NCI-H1105 (cell line): ENCODE data around the gene SPRR5.

Experiments
- DNase-seq: peaks from one replicate; lab custom pipeline; 2025; lab: John Stamatoyannopoulos, UW

Gene SPRR5

DNA sequence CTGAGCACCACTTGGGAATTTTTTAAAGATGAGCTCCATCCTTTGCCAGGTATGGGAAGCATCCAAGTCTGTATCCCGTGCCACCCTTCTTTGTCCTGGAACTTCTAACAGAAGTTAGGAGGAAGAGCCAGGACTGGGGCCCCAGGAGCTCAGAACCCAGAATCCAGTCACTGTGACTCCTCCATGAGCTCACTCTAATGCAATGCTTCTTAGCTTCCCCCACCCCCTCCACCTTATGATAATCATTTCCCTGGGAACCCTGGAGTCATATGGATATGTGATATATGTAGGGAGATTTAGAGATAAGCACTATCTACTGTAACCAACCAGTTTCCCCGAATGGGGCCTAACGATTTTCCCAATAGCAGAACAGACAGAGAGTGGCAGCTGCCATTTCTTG, 758 bp upstream of the SPRR5 start:
- DNase-seq = no peak

- DNase-seq = no peak
Measured at GRCh38 chr1:152951711-152952110, 4.7 kb downstream of the SPRR5 start.

DNA sequence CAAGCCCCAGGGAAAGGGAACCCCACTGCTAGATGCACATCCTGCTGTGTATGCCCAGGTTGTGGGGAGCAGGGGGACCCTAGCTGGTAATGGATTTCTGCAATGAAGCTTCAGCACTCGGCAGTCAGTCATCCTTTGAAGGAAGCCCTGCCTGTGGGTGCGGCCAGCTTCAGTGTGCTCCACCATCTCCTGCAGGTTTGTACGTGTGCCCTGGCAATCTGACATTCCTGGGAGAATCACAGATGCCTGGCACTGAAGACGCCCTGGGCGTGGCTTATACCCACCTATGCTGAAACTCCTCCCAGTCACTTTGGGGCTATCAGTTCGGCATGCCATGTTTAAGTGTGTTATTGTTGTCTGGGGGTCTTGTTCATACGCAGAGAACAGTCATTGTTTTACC, 6.8 kb downstream of the SPRR5 start:
- no peak for DNase-seq

GRCh38 chr1:152954436-152954835, 7.4 kb downstream of the SPRR5 start:
- DNase-seq = no peak

GRCh38 chr1:152957561-152957960, 10.6 kb downstream of the SPRR5 start:
- DNase-seq = no peak

DNA sequence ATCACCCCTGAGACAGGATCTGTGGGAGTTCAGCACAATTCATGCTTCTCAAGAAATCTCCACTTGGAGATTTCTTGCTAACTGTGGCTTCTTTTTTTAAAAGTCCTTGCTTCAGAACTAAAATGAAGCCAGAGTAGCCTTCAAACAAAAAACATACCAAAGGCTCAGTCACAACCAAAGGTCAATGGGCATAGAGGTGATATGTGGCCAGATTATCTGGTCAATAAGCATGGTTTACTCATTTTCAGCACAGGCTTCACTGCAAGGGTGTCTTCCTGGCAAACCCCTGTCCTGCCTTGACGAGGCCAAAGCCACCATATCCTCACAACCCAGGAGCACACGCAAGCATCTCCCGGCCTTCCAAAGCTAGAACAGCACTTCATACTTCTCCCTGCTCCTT, 12.3 kb downstream of the SPRR5 start:
- no peak for DNase-seq

DNA sequence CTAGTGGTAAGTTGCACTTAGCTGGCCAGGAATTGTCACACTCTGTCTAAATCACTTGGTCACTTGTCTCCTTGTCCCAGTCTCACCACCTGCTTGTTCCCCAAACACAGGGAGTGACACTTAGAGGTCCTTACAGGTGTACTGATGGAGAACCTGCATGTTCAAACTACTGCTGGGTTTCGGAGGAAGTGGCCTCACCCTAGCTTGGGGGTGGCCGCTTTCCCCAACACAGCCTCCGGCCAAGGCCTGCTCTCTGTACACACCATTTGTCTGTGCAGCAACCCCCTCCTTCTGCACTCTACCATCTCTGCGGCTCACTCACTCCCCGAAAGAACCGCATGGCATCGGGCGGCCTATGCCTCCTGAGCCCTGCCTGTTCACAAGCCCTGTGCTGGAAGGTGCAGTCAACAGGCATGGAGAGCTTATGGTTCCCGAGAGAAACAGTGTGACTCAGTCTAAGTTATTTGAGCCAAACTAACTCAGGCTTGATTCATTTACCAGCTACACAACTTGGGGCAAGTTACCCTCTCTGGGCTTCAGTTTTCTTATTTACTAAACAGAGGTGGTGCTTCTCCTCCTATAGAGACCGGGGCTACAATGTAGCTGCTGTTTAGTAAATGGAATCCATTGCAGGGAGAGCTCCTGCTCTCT, 12.9 kb downstream of the SPRR5 start:
- no peak for DNase-seq

DNA sequence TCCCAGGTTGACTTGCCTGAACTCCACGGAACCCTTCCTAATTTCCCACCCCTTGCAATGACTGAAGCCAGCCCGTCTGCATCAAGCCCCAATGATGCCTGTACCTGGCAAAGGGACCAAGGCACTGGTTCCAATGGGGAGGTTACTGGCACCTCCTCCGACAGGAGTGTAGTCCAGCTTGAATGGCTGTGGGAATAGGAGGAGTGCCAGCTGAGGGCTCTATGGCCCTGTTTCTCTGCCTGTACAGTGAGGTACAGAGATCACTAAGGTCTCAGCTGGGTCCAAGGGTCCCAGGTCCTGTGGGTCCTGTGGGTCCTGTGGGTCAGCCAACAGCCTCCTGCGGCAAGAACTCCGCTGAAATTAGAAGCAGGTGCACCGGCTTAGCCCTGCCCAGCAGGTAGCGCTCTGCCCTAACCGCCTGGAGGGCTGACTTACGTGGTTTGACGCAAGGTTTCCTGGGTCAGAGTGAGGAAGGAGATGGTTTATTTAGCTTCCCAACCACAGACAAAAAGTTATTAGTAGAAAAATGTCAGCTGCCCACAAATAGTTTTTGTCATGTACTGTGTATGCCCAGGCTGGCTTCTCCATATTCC, 13.5 kb downstream of the SPRR5 start:
- DNase-seq = no peak

GRCh38 chr1:152961226-152961891, 14.4 kb downstream of the SPRR5 start:
- no peak for DNase-seq

DNA sequence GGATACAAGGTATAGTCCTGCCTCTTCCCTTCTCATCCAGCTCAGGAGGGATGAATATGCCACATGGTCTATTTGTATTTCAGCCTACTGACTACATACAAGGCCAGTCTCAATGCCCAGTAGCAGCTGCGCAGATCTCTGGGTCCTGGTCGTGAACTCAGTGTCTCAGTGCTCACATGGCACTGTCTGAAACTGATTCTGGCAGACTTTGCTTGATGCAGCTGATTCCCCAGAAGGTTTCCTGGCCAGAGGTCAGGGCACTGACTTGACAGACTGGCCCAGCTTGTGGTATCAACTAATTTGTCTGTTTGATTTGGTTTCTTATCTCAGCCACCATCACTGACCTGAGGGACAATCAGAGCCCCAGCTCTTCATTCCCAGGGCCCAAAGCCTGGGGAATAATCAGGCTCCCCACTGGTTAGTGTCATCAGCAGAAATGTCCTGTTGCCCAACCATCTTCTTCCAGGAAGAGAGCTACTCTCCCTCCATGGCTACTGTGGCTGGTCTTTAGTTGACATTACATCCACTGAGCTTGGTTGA, 15.9 kb downstream of the SPRR5 start:
- no peak for DNase-seq

- DNase-seq = no peak
Measured at GRCh38 chr1:152964536-152964935, 17.5 kb downstream of the SPRR5 start.

DNA sequence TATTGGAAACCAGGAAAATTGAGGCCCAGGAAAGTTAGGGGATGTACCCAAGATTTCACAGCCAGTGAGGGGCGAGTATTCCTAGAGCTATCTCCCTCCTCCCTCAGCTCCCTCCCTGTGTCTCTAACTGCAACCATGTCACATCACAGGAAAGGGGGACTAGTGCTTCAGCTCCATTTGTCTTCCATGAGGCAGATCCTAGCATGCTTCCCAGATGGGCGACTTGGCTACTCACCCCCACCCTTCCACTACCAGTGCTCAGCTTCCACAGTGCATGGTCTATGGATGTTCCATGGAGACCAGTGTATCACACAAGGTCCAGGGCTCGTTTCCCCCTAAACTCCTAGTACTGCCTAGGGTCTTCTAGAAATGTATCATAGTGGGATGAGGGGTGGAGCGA, 18.8 kb downstream of the SPRR5 start:
- no peak for DNase-seq

DNA sequence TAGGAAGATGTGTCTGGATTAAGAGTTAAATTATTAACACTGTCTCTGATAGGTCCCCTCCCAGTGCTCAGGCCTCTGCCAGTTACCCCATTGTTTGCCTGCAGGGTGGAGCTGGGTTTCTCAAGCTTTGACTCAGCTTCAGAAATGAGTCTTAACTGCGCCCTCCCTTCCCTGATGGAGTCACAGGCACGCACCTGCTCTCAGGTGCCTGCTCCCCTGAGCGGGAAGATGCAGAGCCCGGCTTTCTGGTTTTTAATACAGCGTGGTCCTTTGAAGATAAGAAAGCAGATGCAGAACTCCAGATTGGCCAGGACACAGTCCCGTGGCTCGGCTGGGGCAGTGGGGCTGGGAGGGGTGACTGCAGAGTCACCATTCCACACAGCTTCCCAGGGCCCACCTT, 20.2 kb downstream of the SPRR5 start:
- no peak for DNase-seq

DNA sequence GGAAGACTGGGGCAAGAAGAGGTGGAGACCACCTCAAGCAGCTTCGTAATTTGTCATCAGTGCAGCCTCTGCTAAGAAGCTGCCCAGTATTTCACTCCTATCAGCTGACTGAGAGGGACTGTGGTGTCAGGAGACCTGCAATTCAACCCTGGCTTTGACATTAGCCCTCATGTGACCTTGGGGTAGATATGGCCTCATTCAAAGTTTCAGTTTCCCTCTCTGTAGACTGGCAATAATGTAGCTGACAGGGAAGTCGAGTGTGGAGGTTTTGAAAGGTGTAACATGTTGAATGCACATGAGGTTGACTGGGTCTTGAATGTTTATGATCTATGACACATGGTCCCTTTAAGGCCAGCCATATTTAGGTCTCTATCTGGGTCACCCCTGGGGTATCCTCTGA, 21.2 kb downstream of the SPRR5 start:
- DNase-seq = no peak

DNA sequence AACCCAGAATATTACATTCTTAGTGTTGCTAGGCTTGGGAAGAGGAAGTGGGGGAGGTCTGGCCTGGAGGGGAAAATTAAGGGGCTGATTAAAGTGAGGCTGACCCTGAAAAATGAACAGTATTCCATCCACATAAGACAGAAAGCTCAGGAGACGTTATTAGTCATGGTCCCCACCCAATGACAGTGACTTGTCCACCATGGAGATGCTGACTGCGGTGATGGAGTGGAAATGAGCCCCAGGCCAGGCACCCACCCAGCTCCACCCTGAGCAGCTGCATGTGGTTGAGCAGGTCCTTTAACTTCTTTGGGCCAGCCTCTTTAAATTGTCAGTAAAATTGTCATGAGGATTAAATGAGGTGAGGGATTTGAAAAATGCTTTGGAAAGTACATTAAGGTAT, 22.0 kb downstream of the SPRR5 start:
- DNase-seq = no peak

- DNase-seq = no peak
Measured at GRCh38 chr1:152970495-152970894, 23.5 kb downstream of the SPRR5 start, which contains the start of gene SPRR4. Gene SPRR4, plus strand, starts transcription at chr1:152970648. Its CDS starts 1,243 bp downstream, at chr1:152971891.

- DNase-seq = no peak
Measured at GRCh38 chr1:152972196-152972886, 25.3 kb downstream of the SPRR5 start.

- DNase-seq = no peak
Measured at GRCh38 chr1:152976688-152977087, 29.7 kb downstream of the SPRR5 start.

GRCh38 chr1:152977614-152978013, 30.6 kb downstream of the SPRR5 start:
- DNase-seq = no peak

DNA sequence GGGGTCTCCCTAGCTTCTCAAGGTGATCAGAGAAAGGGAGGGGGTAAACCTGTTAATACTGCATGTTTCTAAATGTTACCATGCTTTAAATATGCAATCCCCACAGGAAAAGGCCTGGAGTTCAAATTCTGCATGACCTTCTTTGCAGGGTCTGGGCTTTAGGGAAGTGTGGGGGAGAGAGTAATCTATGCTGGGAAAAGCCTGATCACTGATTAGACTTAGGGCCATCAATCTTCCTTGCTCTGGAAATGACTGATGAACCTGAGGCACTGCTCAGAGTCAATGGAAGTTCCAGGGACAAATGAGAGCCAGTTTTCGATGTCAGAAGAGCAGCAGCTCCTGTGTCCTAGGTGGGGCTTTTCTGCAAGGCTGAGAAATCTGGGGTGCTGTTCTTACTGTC, 33.7 kb downstream of the SPRR5 start:
- no peak for DNase-seq

DNA sequence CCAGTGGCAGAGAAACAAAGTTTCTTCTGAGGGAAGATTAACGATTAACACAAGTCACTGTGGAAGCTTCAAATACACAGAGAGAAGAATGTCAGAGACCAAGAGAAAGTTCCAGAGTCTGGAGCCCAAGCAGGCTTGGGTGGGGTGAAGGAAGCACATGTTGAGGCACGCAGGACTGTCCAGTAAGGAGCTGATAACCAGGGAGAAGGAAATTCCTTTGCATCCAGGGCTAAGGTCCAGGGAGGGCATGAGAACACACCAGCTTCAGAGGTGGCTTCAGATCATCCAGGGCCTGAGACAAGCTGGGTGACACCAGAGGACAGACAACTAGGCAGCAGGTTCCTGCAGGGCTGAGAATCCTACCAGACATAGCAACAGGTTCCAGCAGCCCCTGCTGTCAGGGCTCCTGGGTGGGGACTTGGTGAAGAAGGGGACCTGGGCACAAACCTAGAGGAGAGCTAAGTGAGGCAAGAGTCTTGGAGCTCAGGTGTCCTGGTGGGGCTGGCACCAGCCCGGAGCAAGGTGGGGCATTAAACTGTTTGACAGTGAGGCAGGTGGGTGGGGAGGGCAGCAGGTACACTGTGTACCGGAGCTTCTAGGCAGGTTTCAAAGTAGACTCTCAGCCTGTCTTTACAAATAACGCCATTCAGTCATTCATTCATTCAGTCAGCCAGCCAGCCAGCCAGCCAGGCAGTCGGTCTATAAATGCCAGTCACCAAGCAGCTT, 34.3 kb downstream of the SPRR5 start:
- DNase-seq = no peak

GRCh38 chr1:152982076-152982475, 35.1 kb downstream of the SPRR5 start:
- no peak for DNase-seq
